ENCODE data around the gene KDM5A.

DNA sequence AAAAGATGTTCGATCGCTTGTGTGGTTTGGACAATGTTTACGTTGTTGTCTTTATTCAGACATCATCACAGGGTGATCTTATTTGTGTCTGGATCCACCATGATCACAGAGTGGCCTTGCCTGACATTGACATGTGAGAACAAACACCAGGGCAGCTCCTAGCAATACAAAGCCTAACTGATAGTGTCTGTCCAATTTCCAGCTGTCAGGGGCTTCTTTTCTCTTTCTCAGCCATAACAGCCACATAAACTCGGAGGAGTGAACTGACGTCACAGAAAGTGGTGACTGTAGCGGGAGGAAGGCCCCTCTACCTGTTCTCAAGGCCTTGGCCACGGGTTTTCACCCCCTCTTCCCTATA lies 120.7 kb downstream of the KDM5A start:
- TF ChIP-seq, protein P1, sequence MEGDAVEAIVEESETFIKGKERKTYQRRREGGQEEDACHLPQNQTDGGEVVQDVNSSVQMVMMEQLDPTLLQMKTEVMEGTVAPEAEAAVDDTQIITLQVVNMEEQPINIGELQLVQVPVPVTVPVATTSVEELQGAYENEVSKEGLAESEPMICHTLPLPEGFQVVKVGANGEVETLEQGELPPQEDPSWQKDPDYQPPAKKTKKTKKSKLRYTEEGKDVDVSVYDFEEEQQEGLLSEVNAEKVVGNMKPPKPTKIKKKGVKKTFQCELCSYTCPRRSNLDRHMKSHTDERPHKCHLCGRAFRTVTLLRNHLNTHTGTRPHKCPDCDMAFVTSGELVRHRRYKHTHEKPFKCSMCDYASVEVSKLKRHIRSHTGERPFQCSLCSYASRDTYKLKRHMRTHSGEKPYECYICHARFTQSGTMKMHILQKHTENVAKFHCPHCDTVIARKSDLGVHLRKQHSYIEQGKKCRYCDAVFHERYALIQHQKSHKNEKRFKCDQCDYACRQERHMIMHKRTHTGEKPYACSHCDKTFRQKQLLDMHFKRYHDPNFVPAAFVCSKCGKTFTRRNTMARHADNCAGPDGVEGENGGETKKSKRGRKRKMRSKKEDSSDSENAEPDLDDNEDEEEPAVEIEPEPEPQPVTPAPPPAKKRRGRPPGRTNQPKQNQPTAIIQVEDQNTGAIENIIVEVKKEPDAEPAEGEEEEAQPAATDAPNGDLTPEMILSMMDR (IDR thresholded peaks at IDR 0.05) = no peak
- TF ChIP-seq POLR2AphosphoS5 (IDR thresholded peaks at IDR 0.05) = no peak
- no peak for TF ChIP-seq POLR2A (IDR thresholded peaks at IDR 0.05)
